Panc1 (cell line): ENCODE data around the gene OR10G2.

ENCODE experiments used
- POLR2AphosphoS5 ChIP-seq: IDR thresholded peaks from 2 replicates; pipeline ENCODE4 v1.6.1; 2012; ENCODE audit warnings: mild to moderate bottlenecking, low read depth, low read length, moderate library complexity
- SIN3A ChIP-seq: IDR thresholded peaks from 2 replicates; pipeline ENCODE4 v1.6.1; 2012; ENCODE audit warnings: low read depth, mild to moderate bottlenecking, low read length, moderate library complexity, borderline replicate concordance; ENCODE audit not compliant: insufficient read depth
- TF ChIP-seq, protein P1 (sequence below): fragments of 450-650 bp; IDR thresholded peaks from 2 replicates; pipeline ENCODE4 v1.5.1; 2017; ENCODE audit warnings: mild to moderate bottlenecking
- TF ChIP-seq, protein P2 (sequence below), 2 experiments: IDR thresholded peaks; 2 replicates each; pipeline ENCODE4 v1.6.1; 2011 to 2012; ENCODE audit warnings: low read depth in 2 of 2, control low read depth in 1 of 2, low read length in 1 of 2, mild to moderate bottlenecking in 1 of 2, moderate library complexity in 1 of 2; ENCODE audit not compliant: insufficient read depth in 1 of 2

DNA sequence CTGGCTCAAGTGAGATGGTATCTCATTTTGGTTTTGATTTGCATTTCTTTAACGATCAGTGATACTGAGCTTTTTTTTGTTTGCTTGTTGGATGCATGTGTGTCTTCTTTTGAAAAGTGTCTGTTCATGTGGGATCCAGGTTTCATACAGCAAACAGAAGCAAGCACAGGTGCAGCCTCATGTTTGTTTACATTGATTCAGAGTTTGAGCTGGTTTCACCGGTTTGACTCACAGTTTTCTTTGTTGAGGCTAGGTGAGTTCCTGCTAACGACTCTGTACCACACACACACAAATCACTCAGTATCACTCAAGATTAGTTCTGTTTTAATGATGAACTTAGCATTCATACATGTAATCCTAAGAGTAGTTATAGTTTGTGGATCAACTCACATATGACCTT is 3.7 kb downstream of the OR10G2 start:
- TF ChIP-seq, protein P1, sequence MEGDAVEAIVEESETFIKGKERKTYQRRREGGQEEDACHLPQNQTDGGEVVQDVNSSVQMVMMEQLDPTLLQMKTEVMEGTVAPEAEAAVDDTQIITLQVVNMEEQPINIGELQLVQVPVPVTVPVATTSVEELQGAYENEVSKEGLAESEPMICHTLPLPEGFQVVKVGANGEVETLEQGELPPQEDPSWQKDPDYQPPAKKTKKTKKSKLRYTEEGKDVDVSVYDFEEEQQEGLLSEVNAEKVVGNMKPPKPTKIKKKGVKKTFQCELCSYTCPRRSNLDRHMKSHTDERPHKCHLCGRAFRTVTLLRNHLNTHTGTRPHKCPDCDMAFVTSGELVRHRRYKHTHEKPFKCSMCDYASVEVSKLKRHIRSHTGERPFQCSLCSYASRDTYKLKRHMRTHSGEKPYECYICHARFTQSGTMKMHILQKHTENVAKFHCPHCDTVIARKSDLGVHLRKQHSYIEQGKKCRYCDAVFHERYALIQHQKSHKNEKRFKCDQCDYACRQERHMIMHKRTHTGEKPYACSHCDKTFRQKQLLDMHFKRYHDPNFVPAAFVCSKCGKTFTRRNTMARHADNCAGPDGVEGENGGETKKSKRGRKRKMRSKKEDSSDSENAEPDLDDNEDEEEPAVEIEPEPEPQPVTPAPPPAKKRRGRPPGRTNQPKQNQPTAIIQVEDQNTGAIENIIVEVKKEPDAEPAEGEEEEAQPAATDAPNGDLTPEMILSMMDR: no peak
- TF ChIP-seq POLR2AphosphoS5: no peak
- TF ChIP-seq SIN3A: no peak
- TF ChIP-seq, protein P2, sequence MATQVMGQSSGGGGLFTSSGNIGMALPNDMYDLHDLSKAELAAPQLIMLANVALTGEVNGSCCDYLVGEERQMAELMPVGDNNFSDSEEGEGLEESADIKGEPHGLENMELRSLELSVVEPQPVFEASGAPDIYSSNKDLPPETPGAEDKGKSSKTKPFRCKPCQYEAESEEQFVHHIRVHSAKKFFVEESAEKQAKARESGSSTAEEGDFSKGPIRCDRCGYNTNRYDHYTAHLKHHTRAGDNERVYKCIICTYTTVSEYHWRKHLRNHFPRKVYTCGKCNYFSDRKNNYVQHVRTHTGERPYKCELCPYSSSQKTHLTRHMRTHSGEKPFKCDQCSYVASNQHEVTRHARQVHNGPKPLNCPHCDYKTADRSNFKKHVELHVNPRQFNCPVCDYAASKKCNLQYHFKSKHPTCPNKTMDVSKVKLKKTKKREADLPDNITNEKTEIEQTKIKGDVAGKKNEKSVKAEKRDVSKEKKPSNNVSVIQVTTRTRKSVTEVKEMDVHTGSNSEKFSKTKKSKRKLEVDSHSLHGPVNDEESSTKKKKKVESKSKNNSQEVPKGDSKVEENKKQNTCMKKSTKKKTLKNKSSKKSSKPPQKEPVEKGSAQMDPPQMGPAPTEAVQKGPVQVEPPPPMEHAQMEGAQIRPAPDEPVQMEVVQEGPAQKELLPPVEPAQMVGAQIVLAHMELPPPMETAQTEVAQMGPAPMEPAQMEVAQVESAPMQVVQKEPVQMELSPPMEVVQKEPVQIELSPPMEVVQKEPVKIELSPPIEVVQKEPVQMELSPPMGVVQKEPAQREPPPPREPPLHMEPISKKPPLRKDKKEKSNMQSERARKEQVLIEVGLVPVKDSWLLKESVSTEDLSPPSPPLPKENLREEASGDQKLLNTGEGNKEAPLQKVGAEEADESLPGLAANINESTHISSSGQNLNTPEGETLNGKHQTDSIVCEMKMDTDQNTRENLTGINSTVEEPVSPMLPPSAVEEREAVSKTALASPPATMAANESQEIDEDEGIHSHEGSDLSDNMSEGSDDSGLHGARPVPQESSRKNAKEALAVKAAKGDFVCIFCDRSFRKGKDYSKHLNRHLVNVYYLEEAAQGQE (IDR thresholded peaks at IDR 0.05; ENCODE audit: insufficient read depth in 1 of 2, low read depth in 2 of 2, low read length in 1 of 2): no peak
